ENCODE data around the gene CIDEA.

Gene CIDEA

GRCh38 chr18:12302391-12303147 is 48.4 kb downstream of the CIDEA start:
- DNase-seq = no peak

GRCh38 chr18:12304351-12305210 is 50.4 kb downstream of the CIDEA start:
- DNase-seq = no peak

DNA sequence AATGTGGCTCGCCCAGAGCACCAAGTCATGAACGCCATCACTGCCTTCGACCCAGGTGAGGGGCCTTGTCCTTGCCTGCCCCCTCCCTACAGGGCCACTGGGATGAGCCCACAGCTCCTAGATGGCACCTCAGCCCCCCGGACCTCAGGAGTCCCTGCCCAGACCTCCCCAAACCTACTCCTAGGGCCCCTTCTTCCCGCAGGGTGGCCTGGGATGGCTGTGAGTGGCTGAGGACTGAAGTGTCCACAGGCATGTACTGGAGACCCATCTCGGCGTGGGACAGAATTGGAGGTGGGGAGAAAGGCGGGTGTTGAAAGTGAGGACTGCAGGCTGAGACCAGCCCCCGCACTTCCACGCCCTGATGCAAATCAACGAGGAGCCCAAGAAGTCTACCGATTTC is 51.0 kb downstream of the CIDEA start:
- DNase-seq = no peak

DNA sequence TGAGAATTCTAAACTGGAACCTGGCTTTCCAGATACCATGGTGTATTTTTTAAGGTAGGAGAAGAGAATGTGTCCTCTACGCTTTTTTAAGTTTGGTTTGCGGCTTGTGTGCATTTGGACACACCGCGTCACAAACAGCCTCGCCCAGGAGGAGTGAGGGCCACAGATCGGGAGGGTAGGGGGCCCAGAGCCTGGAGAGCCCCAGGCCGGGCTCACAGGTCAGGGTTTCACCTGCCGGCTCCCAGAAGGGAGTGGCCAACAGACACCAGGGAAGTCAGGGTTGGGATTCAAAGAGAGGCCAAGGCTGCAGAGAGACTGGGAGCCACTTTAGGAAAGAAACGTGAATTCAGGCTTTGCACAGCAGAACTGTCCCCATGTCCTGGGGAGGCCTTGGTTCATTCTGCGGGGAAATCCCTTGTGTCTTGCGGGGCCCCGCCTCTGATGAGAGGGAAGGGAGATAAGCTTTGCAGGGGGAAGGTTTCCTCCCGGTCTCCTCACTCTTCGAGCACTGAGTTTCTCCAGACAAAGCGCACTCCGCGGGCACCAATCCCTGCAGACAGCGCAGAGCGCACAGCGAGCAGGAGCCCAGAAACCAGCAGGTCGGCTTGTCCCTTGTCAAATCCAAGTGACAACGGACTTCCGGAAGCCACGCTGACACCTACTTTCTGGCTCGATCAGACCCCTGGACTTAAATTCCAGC is 51.9 kb downstream of the CIDEA start:
- DNase-seq = no peak

- no peak for DNase-seq
Observed at GRCh38 chr18:12306752-12307700, 52.9 kb downstream of the CIDEA start.

DNA sequence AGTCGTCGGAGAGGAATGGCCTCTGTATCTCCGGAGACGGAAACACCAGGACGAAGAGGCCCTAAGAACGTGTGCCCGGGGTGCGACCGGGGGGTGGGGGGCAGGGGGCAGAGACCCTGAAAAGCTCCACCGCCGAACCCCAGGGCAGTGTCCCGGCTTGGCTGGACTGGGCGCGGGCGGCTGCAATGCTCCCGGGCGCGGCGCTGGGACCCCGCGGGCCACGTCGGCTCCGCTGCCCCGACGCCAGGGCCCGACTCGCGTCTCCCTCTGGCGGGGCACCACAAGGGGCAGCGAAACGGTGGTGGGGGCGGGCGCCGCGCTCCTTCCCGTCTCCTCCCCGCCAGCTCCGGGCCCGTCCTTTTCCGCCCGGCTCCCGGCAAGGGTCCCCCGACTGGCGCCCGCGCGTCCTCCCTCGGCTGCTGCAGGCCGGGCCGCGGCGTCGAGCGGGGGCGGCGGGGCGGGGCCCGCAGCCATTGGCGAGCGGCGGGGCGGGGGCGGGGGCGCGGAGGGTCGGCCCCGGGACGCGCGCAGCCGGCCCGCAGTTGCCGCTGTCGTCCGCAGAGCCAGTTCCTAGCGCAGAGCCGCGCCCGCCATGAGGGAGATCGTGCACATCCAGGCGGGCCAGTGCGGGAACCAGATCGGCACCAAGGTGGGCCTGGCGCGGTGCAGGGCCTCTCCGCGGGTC is 53.7 kb downstream of the CIDEA start, which contains the start of gene TUBB6:
Gene TUBB6 (plus strand): TSS at position 541 of the 685 bp plus-strand sequence. CDS start 52 bp downstream, at position 593.
- DNase-seq = no peak

- no peak for DNase-seq
Observed at GRCh38 chr18:12308386-12309100, 54.4 kb downstream of the CIDEA start.

GRCh38 chr18:12309683-12310198 is 55.6 kb downstream of the CIDEA start:
- no peak for DNase-seq

DNA sequence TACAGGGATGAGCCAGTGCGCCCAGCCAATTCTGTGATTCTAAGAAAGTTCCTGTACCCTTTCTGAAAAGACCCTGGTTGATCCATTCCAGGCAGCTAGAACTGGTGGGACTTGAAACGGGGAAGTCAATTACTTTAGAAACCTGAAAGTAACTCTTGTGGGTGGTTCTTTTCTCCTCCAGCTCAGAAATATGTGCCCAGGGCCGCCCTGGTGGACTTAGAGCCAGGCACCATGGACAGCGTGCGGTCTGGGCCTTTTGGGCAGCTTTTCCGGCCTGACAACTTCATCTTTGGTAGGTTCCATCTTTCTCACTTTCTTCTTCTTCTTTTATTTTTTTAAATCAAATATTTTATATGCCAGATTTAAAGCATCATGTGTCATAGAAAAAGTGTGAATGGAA is 56.6 kb downstream of the CIDEA start:
- no peak for DNase-seq

DNA sequence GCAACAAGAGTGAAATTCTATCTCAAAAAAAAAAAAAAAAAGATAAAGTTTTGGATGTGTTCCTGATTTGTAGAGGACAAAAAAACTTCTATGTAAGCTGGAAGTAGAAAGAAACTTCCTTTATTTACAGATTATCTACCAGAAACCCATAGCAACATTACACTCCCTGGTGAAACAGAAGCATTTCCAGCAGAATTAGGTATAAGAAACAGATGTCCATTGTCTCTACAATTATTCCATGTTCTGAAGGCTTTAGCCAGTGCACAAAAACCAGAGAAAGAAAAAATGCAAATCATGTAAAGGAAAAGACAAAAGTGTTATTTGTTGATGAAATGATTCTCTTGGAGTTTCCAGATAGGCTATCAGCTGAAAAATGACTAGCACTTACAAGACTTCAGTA is 58.8 kb downstream of the CIDEA start:
- DNase-seq = no peak

GRCh38 chr18:12313530-12314245 is 59.5 kb downstream of the CIDEA start:
- no peak for DNase-seq

DNA sequence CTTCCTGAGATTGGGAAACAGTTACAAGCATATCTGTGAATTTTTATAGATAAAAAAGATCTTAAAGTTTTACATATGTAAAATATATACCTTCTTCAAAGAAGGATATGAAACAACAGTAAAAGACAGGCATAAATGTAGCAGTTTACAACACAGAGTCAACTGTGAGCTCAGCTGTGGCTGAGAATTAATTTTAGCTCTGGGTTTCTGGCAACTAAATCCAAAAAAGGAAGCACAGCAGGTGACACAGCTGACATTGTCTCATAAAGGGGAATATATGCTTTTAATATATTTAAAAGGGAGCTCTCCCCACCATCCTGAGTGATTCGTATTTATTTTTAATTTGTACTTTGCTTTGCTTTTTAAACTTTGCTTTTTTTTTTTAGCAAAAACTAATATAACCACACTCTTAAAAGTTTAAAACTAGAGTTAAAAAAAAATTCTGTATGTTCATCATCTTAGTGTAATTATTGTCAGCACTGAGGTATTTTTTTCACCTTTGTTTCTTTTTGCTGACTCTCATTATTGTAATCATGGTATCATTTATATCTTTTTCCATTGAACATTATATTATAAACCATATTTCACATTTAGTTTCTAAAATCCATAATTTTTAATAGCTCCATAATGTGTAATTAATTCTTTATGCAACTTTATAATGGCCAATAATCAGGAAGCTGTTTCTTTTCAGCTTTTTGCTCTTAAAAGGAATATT is 60.6 kb downstream of the CIDEA start:
- no peak for DNase-seq

DNA sequence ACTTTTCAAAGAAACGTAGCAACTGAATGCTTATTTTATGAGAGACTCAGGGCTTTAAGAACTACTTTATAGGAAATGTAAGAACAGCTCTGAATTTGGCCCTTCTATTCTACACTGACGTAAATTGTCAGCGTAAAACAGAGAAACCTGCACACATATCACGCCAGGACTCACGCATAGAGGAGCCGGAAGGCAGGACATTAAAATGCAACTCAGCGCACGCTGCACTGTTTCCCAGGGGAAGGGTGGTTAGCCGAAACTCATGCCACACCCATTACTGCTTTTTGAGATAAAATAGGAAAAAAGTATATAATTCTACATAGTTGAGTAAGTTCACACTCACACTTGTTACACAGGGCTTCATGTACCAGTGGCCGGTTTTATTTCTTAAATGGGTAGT is 61.3 kb downstream of the CIDEA start:
- no peak for DNase-seq

GRCh38 chr18:12315911-12316310 is 61.8 kb downstream of the CIDEA start:
- DNase-seq = no peak

GRCh38 chr18:12317664-12318333 is 63.6 kb downstream of the CIDEA start:
- DNase-seq = no peak

- DNase-seq = no peak
Observed at GRCh38 chr18:12318334-12318697, 64.2 kb downstream of the CIDEA start.

DNA sequence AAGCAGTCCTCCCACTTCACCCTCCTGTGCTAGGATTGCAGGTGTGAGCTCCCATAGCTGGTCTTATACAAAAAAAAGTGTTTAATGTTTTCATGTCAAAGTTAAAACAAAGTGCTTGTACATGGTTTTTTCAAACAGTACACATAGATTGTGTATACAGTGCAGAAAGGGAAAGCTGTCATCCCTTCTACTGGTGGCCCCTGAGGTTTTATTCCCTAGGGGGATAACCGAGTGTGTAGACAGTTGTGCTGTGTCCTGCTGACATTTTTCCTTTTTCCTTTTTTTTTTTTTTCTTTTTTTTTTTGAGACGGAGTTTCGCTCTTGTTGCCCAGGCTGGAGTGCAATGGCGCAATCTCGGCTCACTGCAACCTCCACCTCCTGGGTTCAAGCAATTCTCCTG is 64.7 kb downstream of the CIDEA start:
- DNase-seq = no peak

- no peak for DNase-seq
Observed at GRCh38 chr18:12321333-12321732, 67.2 kb downstream of the CIDEA start.
